Hepatocyte (in vitro differentiated cells): ENCODE results near the gene CTF1. TPM values are rescaled to one million over a fixed set of nuclear protein-coding genes. Genes with fewer than 3 reads are reported as not detected.

Source experiments
- DNase-seq: peaks from one replicate; pipeline ENCODE4 v3.0.0-alpha.2; 2016; ENCODE audit warnings: low spot score
- H2AFZ ChIP-seq: fragments of 200-600 bp; sonication (generic); 2 replicates; pipeline ENCODE4 v1.6.0; 2016; ENCODE audit warnings: antibody characterized with exemption, mild to moderate bottlenecking
- H3K27ac ChIP-seq: fragments of 200-600 bp; sonication (generic); 2 replicates; pipeline ENCODE4 v1.5.1; 2016; ENCODE audit warnings: mild to moderate bottlenecking
- H3K27me3 ChIP-seq: fragments of 200-600 bp; sonication (generic); 2 replicates; pipeline ENCODE4 v1.6.1; 2016
- H3K36me3 ChIP-seq: fragments of 200-600 bp; sonication (generic); replicated peaks from 2 replicates; pipeline ENCODE4 v1.5.1; 2016; ENCODE audit warnings: low read depth; ENCODE audit not compliant: insufficient read depth
- H3K4me1 ChIP-seq: fragments of 200-600 bp; sonication (generic); 2 replicates; pipeline ENCODE4 v1.5.1; 2016; ENCODE audit warnings: mild to moderate bottlenecking, moderate library complexity; ENCODE audit not compliant: insufficient read depth
- H3K4me2 ChIP-seq: fragments of 200-600 bp; sonication (generic); 2 replicates; pipeline ENCODE4 v1.6.0; 2016
- H3K4me3 ChIP-seq: fragments of 200-600 bp; sonication (generic); 2 replicates; pipeline ENCODE4 v1.5.1; 2016; ENCODE audit warnings: mild to moderate bottlenecking
- H3K79me2 ChIP-seq: fragments of 200-600 bp; sonication (generic); 2 replicates; pipeline ENCODE4 v1.6.0; 2017; ENCODE audit warnings: mild to moderate bottlenecking
- H3K9me2 ChIP-seq: fragments of 200-600 bp; sonication (generic); replicated peaks from 2 replicates; pipeline ENCODE4 v1.6.0; 2017; ENCODE audit warnings: mild to moderate bottlenecking; ENCODE audit not compliant: insufficient read depth
- H3K9me3 ChIP-seq: fragments of 200-600 bp; sonication (generic); 2 replicates; pipeline ENCODE4 v1.5.1; 2016; ENCODE audit warnings: low read depth, mild to moderate bottlenecking
- H4K20me1 ChIP-seq: fragments of 200-600 bp; sonication (generic); 2 replicates; pipeline ENCODE4 v1.6.0; 2016; ENCODE audit warnings: mild to moderate bottlenecking; ENCODE audit not compliant: insufficient read depth, poor library complexity, severe bottlenecking
- CTCF ChIP-seq: fragments of 200-600 bp; sonication (generic); IDR thresholded peaks from 2 replicates; pipeline ENCODE4 v1.5.1; 2016; ENCODE audit warnings: antibody characterized with exemption, mild to moderate bottlenecking; ENCODE audit not compliant: poor library complexity
- EZH2 ChIP-seq: fragments of 200-600 bp; sonication (generic); IDR thresholded peaks from 2 replicates; pipeline ENCODE4 v1.6.1; 2016; ENCODE audit warnings: antibody characterized with exemption, mild to moderate bottlenecking, borderline replicate concordance
- EZH2phosphoT487 ChIP-seq: fragments of 200-600 bp; sonication (generic); IDR thresholded peaks from one replicate; pipeline ENCODE4 v1.6.1; 2018; ENCODE audit warnings: antibody characterized with exemption, mild to moderate bottlenecking, low read depth, moderate library complexity; ENCODE audit not compliant: unreplicated experiment, severe bottlenecking
- WGBS: methylation state at CpG from one replicate; pipeline ENCODE4 v1.1.6; 2016; ENCODE audit warnings: low lambda C conversion rate; ENCODE audit errors: missing lambda C conversion rate; 5-methylcytosine and 5-hydroxymethylcytosine counted together
- polyA plus RNA-seq: library from polyadenylated mRNA; unstranded; fragments of >200 nt; fragmentation: Nextera tagmentation; extraction: Ambion mirVana; gene quantifications from 2 replicates; pipeline ENCODE4 v1.2.1, GENCODE V29; 2016
- total RNA-seq: library from RNA; depleted of rRNA; stranded (reverse); fragments of >200 nt; gene quantifications from 2 replicates; pipeline ENCODE4 v1.2.3, GENCODE V29; 2014

Gene CTF1
- total and polyA plus RNA-seq, 2 experiments from 2014 or later = 1.7 to 18.2 TPM

DNA sequence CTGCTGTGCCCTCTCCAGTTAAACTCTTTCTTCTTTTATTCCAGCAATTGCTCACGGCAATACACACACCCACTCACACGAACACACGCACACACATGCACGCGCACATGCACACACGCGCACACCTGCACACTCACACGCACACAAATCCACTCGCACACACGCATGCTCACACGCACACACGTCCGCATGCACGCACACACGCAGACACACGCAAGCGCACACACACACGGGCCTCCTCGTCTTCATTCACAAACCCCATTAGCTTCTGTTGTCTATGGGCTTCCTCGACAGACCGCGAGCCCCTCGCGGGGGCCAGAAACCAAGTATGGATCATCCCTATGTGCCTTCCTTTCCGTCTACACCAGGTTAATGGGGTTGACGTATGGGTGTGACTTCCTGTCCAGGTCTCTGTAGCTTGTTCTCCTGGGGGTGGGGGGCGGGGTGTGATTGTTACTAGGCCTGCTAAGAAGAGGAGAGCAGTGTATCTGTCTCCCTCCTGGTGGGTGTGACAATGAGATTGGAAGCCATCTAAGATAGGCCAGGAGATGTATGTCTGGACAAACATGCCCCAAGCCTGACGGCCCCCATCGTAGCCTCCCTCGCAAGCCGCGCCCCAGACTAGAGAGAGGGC, 670 bp upstream of the CTF1 start:
- Histone ChIP-seq H2AFZ (peak overlapping the region; percentile 74), H4K20me1 (no peaks in the 10 kb centered on the region), H3K27me3 (no peaks in the 10 kb centered on the region), H3K79me2 (peaks cover 23% of the 10 kb centered on the region), H3K9me2 (no peaks in the 10 kb centered on the region), H3K4me2 (peak overlapping the region; percentile 83), H3K36me3 (no peaks in the 10 kb centered on the region), H3K27ac (peak overlapping the region; percentile 98), H3K9me3 (no peaks in the 10 kb centered on the region), H3K4me1 (peaks cover 31% of the 10 kb centered on the region), H3K4me3 (no peak overlapping the region)
- DNase-seq = no peak
- WGBS = 55% methylated on average over 31 of the region's 32 CpGs
- TF ChIP-seq EZH2 (no peak), CTCF (no peak), EZH2phosphoT487 (no peak)

- peak overlapping the region; percentile 98 for H3K27ac ChIP-seq
- peaks cover 35% of the 10 kb centered on the region for H3K4me1 ChIP-seq
- H3K4me3 ChIP-seq = peak overlapping the region; percentile 30
- H3K9me3 ChIP-seq = no peaks in the 10 kb centered on the region
- no peaks in the 10 kb centered on the region for H3K36me3 ChIP-seq
- 26% methylated on average over 23 of the region's 31 CpGs for WGBS
- no peaks in the 10 kb centered on the region for H3K27me3 ChIP-seq
- H4K20me1 ChIP-seq = no peaks in the 10 kb centered on the region
- peak overlapping the region; percentile 74 for H2AFZ ChIP-seq
- TF ChIP-seq EZH2 (no peak), CTCF (no peak)
- no peaks in the 10 kb centered on the region for H3K9me2 ChIP-seq
- peak overlapping the region; percentile 83 for H3K4me2 ChIP-seq
- H3K79me2 ChIP-seq = peaks cover 15% of the 10 kb centered on the region
- DNase-seq = peak; percentile 96
Observed at GRCh38 chr16:30896889-30897733, 697 bp downstream of the CTF1 start.

GRCh38 chr16:30899794-30900193, 3.4 kb downstream of the CTF1 start:
- H3K4me1 ChIP-seq = peaks cover 30% of the 10 kb centered on the region
- no peaks in the 10 kb centered on the region for H3K36me3 ChIP-seq
- WGBS = 84% methylated on average over 2 of the region's 2 CpGs
- DNase-seq = no peak
- H3K79me2 ChIP-seq = no peaks in the 10 kb centered on the region
- no peak overlapping the region for H2AFZ ChIP-seq
- no peaks in the 10 kb centered on the region for H4K20me1 ChIP-seq
- H3K9me2 ChIP-seq = no peaks in the 10 kb centered on the region
- H3K4me2 ChIP-seq = no peak overlapping the region
- no peaks in the 10 kb centered on the region for H3K9me3 ChIP-seq
- no peak overlapping the region for H3K27ac ChIP-seq
- no peaks in the 10 kb centered on the region for H3K27me3 ChIP-seq
- TF ChIP-seq EZH2 = no peak
- TF ChIP-seq CTCF = no peak
- TF ChIP-seq EZH2phosphoT487 = no peak
- no peak overlapping the region for H3K4me3 ChIP-seq
